Measurements from ENCODE around the gene GRIK1. TPM values are rescaled to one million over a fixed set of nuclear protein-coding genes. Genes with fewer than 3 reads are reported as not detected.

GRIK1 gene
- total and polyA plus RNA-seq, 2 experiments from 2014 or later = 0.05 TPM; not detected in 1

GRCh38 chr21:29550205-29550604 is 389.6 kb downstream of the GRIK1 start:
- no peak overlapping the region for H3K27ac ChIP-seq
- no peaks in the 10 kb centered on the region for H3K4me1 ChIP-seq (ENCODE audit: low read depth)
- H3K27me3 ChIP-seq = no peaks in the 10 kb centered on the region
- no peak for DNase-seq (ENCODE audit: low read depth in 1 of 2, low spot score in 1 of 2)
- no peak for TF ChIP-seq CTCF (IDR thresholded peaks at IDR 0.05; ENCODE audit: low read depth, low read length)
- no peak overlapping the region for H3K4me3 ChIP-seq
- no peaks in the 10 kb centered on the region for H3K36me3 ChIP-seq
- no peaks in the 10 kb centered on the region for H3K9me3 ChIP-seq (ENCODE audit: low read depth)

- DNase-seq (ENCODE audit: low read depth in 1 of 2, low spot score in 1 of 2) = no peak
- no peaks in the 10 kb centered on the region for H3K4me1 ChIP-seq (ENCODE audit: low read depth)
- H3K27me3 ChIP-seq = no peaks in the 10 kb centered on the region
- no peaks in the 10 kb centered on the region for H3K36me3 ChIP-seq
- no peak overlapping the region for H3K4me3 ChIP-seq
- no peak for TF ChIP-seq CTCF (IDR thresholded peaks at IDR 0.05; ENCODE audit: low read depth, low read length)
- H3K9me3 ChIP-seq (ENCODE audit: low read depth) = no peaks in the 10 kb centered on the region
- H3K27ac ChIP-seq = no peak overlapping the region
Measured at GRCh38 chr21:29549614-29550013, 390.2 kb downstream of the GRIK1 start.

- no peaks in the 10 kb centered on the region for H3K9me3 ChIP-seq (ENCODE audit: low read depth)
- no peak overlapping the region for H3K27ac ChIP-seq
- TF ChIP-seq CTCF (IDR thresholded peaks at IDR 0.05; ENCODE audit: low read depth, low read length) = no peak
- H3K4me1 ChIP-seq (ENCODE audit: low read depth) = no peaks in the 10 kb centered on the region
- no peaks in the 10 kb centered on the region for H3K27me3 ChIP-seq
- H3K36me3 ChIP-seq = no peaks in the 10 kb centered on the region
- H3K4me3 ChIP-seq = no peak overlapping the region
- no peak for DNase-seq (ENCODE audit: low read depth in 1 of 2, low spot score in 1 of 2)
Measured at GRCh38 chr21:29547998-29548397, 391.8 kb downstream of the GRIK1 start.

GRCh38 chr21:29546071-29546470 is 393.7 kb downstream of the GRIK1 start:
- no peaks in the 10 kb centered on the region for H3K36me3 ChIP-seq
- H3K9me3 ChIP-seq (ENCODE audit: low read depth) = no peaks in the 10 kb centered on the region
- no peaks in the 10 kb centered on the region for H3K27me3 ChIP-seq
- no peak overlapping the region for H3K4me3 ChIP-seq
- TF ChIP-seq CTCF (IDR thresholded peaks at IDR 0.05; ENCODE audit: low read depth, low read length) = no peak
- peak in 1 of 2 donors; percentile 5 for DNase-seq (ENCODE audit: low read depth in 1 of 2, low spot score in 1 of 2)
- no peaks in the 10 kb centered on the region for H3K4me1 ChIP-seq (ENCODE audit: low read depth)
- H3K27ac ChIP-seq = no peak overlapping the region

- Histone ChIP-seq H3K4me3 (no peak overlapping the region), H3K27ac (no peak overlapping the region), H3K4me1 (ENCODE audit: low read depth) (no peaks in the 10 kb centered on the region), H3K36me3 (no peaks in the 10 kb centered on the region), H3K9me3 (ENCODE audit: low read depth) (no peaks in the 10 kb centered on the region), H3K27me3 (no peaks in the 10 kb centered on the region)
- TF ChIP-seq CTCF (IDR thresholded peaks at IDR 0.05; ENCODE audit: low read depth, low read length) = no peak
- no peak for DNase-seq (ENCODE audit: low read depth in 1 of 2, low spot score in 1 of 2)
Measured at GRCh38 chr21:29540289-29540688, 399.5 kb downstream of the GRIK1 start.

GRCh38 chr21:29538115-29538514 is 401.7 kb downstream of the GRIK1 start:
- Histone ChIP-seq H3K27me3 (no peaks in the 10 kb centered on the region), H3K36me3 (no peaks in the 10 kb centered on the region), H3K9me3 (ENCODE audit: low read depth) (no peaks in the 10 kb centered on the region), H3K4me1 (ENCODE audit: low read depth) (no peaks in the 10 kb centered on the region), H3K27ac (no peak overlapping the region), H3K4me3 (no peak overlapping the region)
- TF ChIP-seq CTCF (IDR thresholded peaks at IDR 0.05; ENCODE audit: low read depth, low read length) = no peak
- DNase-seq (ENCODE audit: low read depth in 1 of 2, low spot score in 1 of 2) = peak in 1 of 2 donors; percentile 41

Measured in cardiac muscle cell (in vitro differentiated cells and primary cell).